HCT116 (cell line): Measurements from ENCODE around the gene XYLT2. TPM values are rescaled to one million over a fixed set of nuclear protein-coding genes. Genes with fewer than 3 reads are reported as not detected.

Experiments used
- ATAC-seq: fragments of 200-7000 bp; cut with Tn5 transposase; 2 replicates; pipeline ENCODE4 v1.9.1; 2020; ENCODE audit warnings: mild to moderate bottlenecking, moderate library complexity
- BruUV-seq: library from RNA; stranded (reverse); fragments of 400-500 nt; replicated peaks from 2 replicates; lab custom pipeline; 2021; lab: Mats Ljungman, UMichigan
- CTCF ChIA-PET: fragments of 300-600 bp; sonication (Branson Sonifier 250); formaldehyde crosslinking; loops from one replicate; lab custom pipeline; 2021; ENCODE audit warnings: antibody characterized with exemption; lab: Charles Lee
- POLR2A ChIA-PET: fragments of 300-600, 350-600 bp; sonication (Branson Sonifier 250); formaldehyde crosslinking; loops from one replicate; lab custom pipeline; 2021; ENCODE audit warnings: antibody characterized with exemption; lab: Charles Lee
- RAD21 ChIA-PET, 2 experiments: fragments of 300-600 bp; sonication (Branson Sonifier 250); formaldehyde crosslinking; loops; one replicate each; lab custom pipeline; 2023; ENCODE audit warnings: low total read pairs in 2 of 2; ENCODE audit not compliant: uncharacterized antibody in 2 of 2, unreplicated experiment in 2 of 2, low non-redundant PET in 1 of 2; lab: Charles Lee
- DNase-seq: peaks from one replicate; pipeline ENCODE4 v3.0.0-alpha.2; 2010; ENCODE audit warnings: low read depth, low spot score
- H2AFZ ChIP-seq: fragments of 200-600 bp; shearing (Covaris generic), sonication (generic); 2 replicates; pipeline ENCODE4 v1.6.1; 2017; ENCODE audit warnings: low read depth, mixed run types, mixed read lengths, antibody characterized with exemption, low read length; ENCODE audit not compliant: poor library complexity, severe bottlenecking
- H3K27ac ChIP-seq: 2 replicates; pipeline ENCODE4 v1.5.1; 2012; ENCODE audit warnings: low read depth, low read length
- H3K27me3 ChIP-seq: fragments of 200-600 bp; sonication (generic); 2 replicates; pipeline ENCODE4 v1.6.1; 2016; ENCODE audit warnings: mixed run types, low read length, mixed read lengths; ENCODE audit not compliant: insufficient read depth
- H3K36me3 ChIP-seq, 2 experiments: fragments of 200-500 bp in 1 of 2; fragments of 200-600 bp in 1 of 2; sonication (Bioruptor generic) in 1 of 2; sonication (generic) in 1 of 2; 2 replicates each; pipeline versions ENCODE4 v1.5.1 to v1.6.1; 2014 to 2016; ENCODE audit warnings: low read length in 2 of 2, inconsistent platforms in 1 of 2, mixed read lengths in 1 of 2, mixed run types in 1 of 2; ENCODE audit not compliant: insufficient read depth in 2 of 2, control insufficient read depth in 1 of 2
- H3K4me1 ChIP-seq, 2 experiments: fragments of 200-600 bp in 1 of 2; sonication (generic) in 1 of 2; 2 replicates each; pipeline versions ENCODE4 v1.5.1 to v1.6.1; 2012 to 2017; ENCODE audit warnings: low read length in 2 of 2, inconsistent platforms in 1 of 2, mild to moderate bottlenecking in 1 of 2, mixed read lengths in 1 of 2, mixed run types in 1 of 2, moderate library complexity in 1 of 2; ENCODE audit not compliant: insufficient read depth in 2 of 2, control insufficient read depth in 1 of 2
- H3K4me2 ChIP-seq: fragments of 200-600 bp; sonication (generic); 2 replicates; pipeline ENCODE4 v1.6.1; 2017; ENCODE audit warnings: mixed run types, low read length, mixed read lengths
- H3K4me3 ChIP-seq, 2 experiments: fragments of 200-600 bp in 1 of 2; sonication (generic) in 1 of 2; replicated peaks in 1 of 2; 2 replicates each; pipeline ENCODE4 v1.5.1; 2011 to 2016; ENCODE audit warnings: low read length in 2 of 2, control low read depth in 1 of 2, low read depth in 1 of 2, mild to moderate bottlenecking in 1 of 2, mixed read lengths in 1 of 2, mixed run types in 1 of 2
- H3K79me2 ChIP-seq: fragments of 200-600 bp; sonication (generic); 2 replicates; pipeline ENCODE4 v1.6.1; 2017; ENCODE audit warnings: mild to moderate bottlenecking, mixed run types, low read length, moderate library complexity, mixed read lengths; ENCODE audit not compliant: insufficient read depth
- H3K9ac ChIP-seq: fragments of 200-600 bp; sonication (generic); 2 replicates; pipeline ENCODE4 v1.6.1; 2016; ENCODE audit warnings: low read length, mixed read lengths
- H3K9me2 ChIP-seq: fragments of 200-600 bp; sonication (generic), shearing (Covaris generic); 2 replicates; pipeline ENCODE4 v1.6.1; 2017; ENCODE audit warnings: mixed run types, mild to moderate bottlenecking, moderate library complexity; ENCODE audit not compliant: insufficient read depth
- H3K9me3 ChIP-seq, 2 experiments: fragments of 200-500 bp in 1 of 2; fragments of 200-600 bp in 1 of 2; sonication (Bioruptor generic) in 1 of 2; sonication (generic) in 1 of 2; 2 replicates each; pipeline ENCODE4 v1.6.1; 2014 to 2017; ENCODE audit warnings: low read length in 2 of 2, mixed read lengths in 2 of 2, inconsistent platforms in 1 of 2, low read depth in 1 of 2, mild to moderate bottlenecking in 1 of 2, mixed run types in 1 of 2, moderate library complexity in 1 of 2; ENCODE audit not compliant: control insufficient read depth in 1 of 2, insufficient read depth in 1 of 2
- H4K20me1 ChIP-seq: fragments of 200-600 bp; sonication (generic), shearing (Covaris generic); 2 replicates; pipeline ENCODE4 v1.6.1; 2017; ENCODE audit warnings: mixed run types, mild to moderate bottlenecking, moderate library complexity; ENCODE audit not compliant: insufficient read depth
- CBX3 ChIP-seq: IDR thresholded peaks from 2 replicates; pipeline ENCODE4 v1.6.1; 2012; ENCODE audit warnings: low read depth
- CTCF ChIP-seq, 3 experiments: fragments of 200-600 bp in 1 of 3; sonication (generic) in 1 of 3; IDR thresholded peaks in 2 of 3; conservative IDR thresholded peaks in 1 of 3; 2 replicates each; pipeline ENCODE4 v1.5.1; 2012 to 2017; ENCODE audit warnings: low read depth in 2 of 3, low read length in 2 of 3, antibody characterized with exemption in 1 of 3, borderline replicate concordance in 1 of 3, control low read depth in 1 of 3, mild to moderate bottlenecking in 1 of 3, mixed read lengths in 1 of 3, mixed run types in 1 of 3, moderate library complexity in 1 of 3; ENCODE audit not compliant: insufficient read depth in 1 of 3
- ELF1 ChIP-seq: IDR thresholded peaks from 2 replicates; pipeline ENCODE4 v1.6.1; 2012; ENCODE audit warnings: low read depth, borderline replicate concordance
- EZH2 ChIP-seq: fragments of 200-600 bp; sonication (generic); IDR thresholded peaks from 2 replicates; pipeline ENCODE4 v1.6.1; 2017; ENCODE audit warnings: antibody characterized with exemption, mixed run types
- EZH2phosphoT487 ChIP-seq: fragments of 200-600 bp; IDR thresholded peaks from 2 replicates; pipeline ENCODE4 v1.6.1; 2018; ENCODE audit warnings: antibody characterized with exemption, borderline replicate concordance
- POLR2AphosphoS5 ChIP-seq: IDR thresholded peaks from 2 replicates; pipeline ENCODE4 v1.6.1; 2011; ENCODE audit warnings: mild to moderate bottlenecking, low read depth, low read length, moderate library complexity
- YY1 ChIP-seq: IDR thresholded peaks from 2 replicates; pipeline ENCODE4 v1.6.1; 2011; ENCODE audit warnings: low read length, low read depth, moderate library complexity, mild to moderate bottlenecking; ENCODE audit not compliant: insufficient replicate concordance; ENCODE audit errors: extremely low read depth
- ZBTB33 ChIP-seq: IDR thresholded peaks from 2 replicates; pipeline ENCODE4 v1.6.1; 2011; ENCODE audit warnings: mild to moderate bottlenecking, low read length, moderate library complexity; ENCODE audit not compliant: insufficient replicate concordance; ENCODE audit errors: extremely low read depth
- ZFX ChIP-seq: fragments of 450-650 bp; IDR thresholded peaks from 2 replicates; pipeline ENCODE4 v1.6.1; 2017
- ZNF274 ChIP-seq: fragments of 200-500 bp; sonication (Bioruptor generic); IDR thresholded peaks from 2 replicates; pipeline ENCODE4 v1.6.1; 2014; ENCODE audit warnings: mild to moderate bottlenecking, low read depth, low read length, inconsistent platforms
- intact Hi-C: fragments of 100-400 bp; cut with micrococcal nuclease; formaldehyde crosslinking; loops from 2 replicates; pipeline ENCODE4 v1.10.0; 2022
- total RNA-seq: library from RNA; stranded (reverse); gene quantifications from one replicate; pipeline ENCODE4 v1.2.1, GENCODE V29; 2021; ENCODE audit not compliant: unreplicated experiment

The XYLT2 gene
- total RNA-seq, 1 experiment from 2014 or later, result 37.5 TPM

- no peak for DNase-seq
- Histone ChIP-seq H3K27ac (no peak overlapping the region; the same call in 1 of the 2 replicates), H3K27me3 (no peaks in the 10 kb centered on the region), H3K4me2 (no peak overlapping the region), H3K9me3 (no peaks in the 10 kb centered on the region), H3K4me3 (no peak overlapping the region), H3K9ac (no peak overlapping the region), H3K4me1 (peaks cover 5 to 16% of the 10 kb centered on the region in 2 experiments)
- BruUV-seq, result no TSS peak
- intact Hi-C loops, result no loop called here
- RAD21 ChIA-PET, result no interaction called here
- TF ChIP-seq POLR2AphosphoS5 (0 out of 2 replicates have a peak, but pooled peaks have one; percentile 28), ZNF274 (no peak)
- TF ChIP-seq, all 23 proteins: peak for 1
- CTCF ChIA-PET, result interaction anchor here (2.4 kb wide), 1 partner anchor 10 kb away, joined by 9 read pairs; no protein-coding TSS in a partner anchor
- no peaks in the 10 kb centered on the region for H4K20me1 ChIP-seq
- H3K9me2 ChIP-seq, result no peaks in the 10 kb centered on the region
- ATAC-seq, result no peak
- peaks cover 42% of the 10 kb centered on the region for H3K79me2 ChIP-seq
- no peak overlapping the region for H2AFZ ChIP-seq
- POLR2A ChIA-PET, result interaction anchor here (0.9 kb wide), 1 partner anchor 251 kb away, joined by 3 read pairs; no protein-coding TSS in a partner anchor
- H3K36me3 ChIP-seq, result peaks cover 25 to 35% of the 10 kb centered on the region in 2 experiments; a peak in 3 of 4 replicates
Measured at GRCh38 chr17:50352072-50352692, 6.3 kb downstream of the XYLT2 start.

GRCh38 chr17:50352693-50353599, 7.0 kb downstream of the XYLT2 start:
- CTCF ChIA-PET, result interaction anchor here (1.4 to 2.4 kb wide), 2 partner anchors 9 to 153 kb away, joined by 3 to 9 read pairs; no protein-coding TSS in a partner anchor
- no peak for TF ChIP-seq EZH2phosphoT487
- no peak for TF ChIP-seq ZNF274
- no peak for TF ChIP-seq ELF1
- TF ChIP-seq ZFX, result no peak
- TF ChIP-seq CTCF (IDR thresholded peaks at IDR 0.05 in 2 of 3, conservative IDR thresholded peaks at IDR 0.05 in 1 of 3; ENCODE audit: borderline replicate concordance in 1 of 3, insufficient read depth in 1 of 3, low read depth in 2 of 3, low read length in 2 of 3), result no peak
- TF ChIP-seq YY1, result no peak
- no peak for TF ChIP-seq ZBTB33
- TF ChIP-seq CBX3, result no peak
- TF ChIP-seq EZH2, result no peak
- Histone ChIP-seq H2AFZ (no peak overlapping the region), H3K4me2 (no peak overlapping the region), H3K9me2 (no peaks in the 10 kb centered on the region), H4K20me1 (no peaks in the 10 kb centered on the region), H3K36me3 (peaks cover 30 to 40% of the 10 kb centered on the region in 2 experiments; a peak in 3 of 4 replicates), H3K9me3 (no peaks in the 10 kb centered on the region), H3K4me1 (peaks cover 0 to 8% of the 10 kb centered on the region in 2 experiments; a peak in 1 of 4 replicates), H3K79me2 (peaks cover 34% of the 10 kb centered on the region), H3K27me3 (no peaks in the 10 kb centered on the region), H3K27ac (no peak overlapping the region; the same call in 1 of the 2 replicates), H3K4me3 (no peak overlapping the region), H3K9ac (no peak overlapping the region)
- DNase-seq (no peak), ATAC-seq (no peak)
- POLR2A ChIA-PET, result interaction anchor here (0.9 kb wide), 1 partner anchor 250 kb away, joined by 3 read pairs; no protein-coding TSS in a partner anchor
- intact Hi-C loops, result no loop called here
- BruUV-seq, result no TSS peak
- RAD21 ChIA-PET, result no interaction called here
